Measurements from ENCODE around the gene CALR. TPM values are rescaled to one million over a fixed set of nuclear protein-coding genes. Genes with fewer than 3 reads are reported as not detected.
"Not testable (repeated sequence)": the region's sequence is repeated elsewhere in the genome, so short reads cannot be mapped to it uniquely, and the experiment has no call there.

The CALR gene
- 803 and 831 TPM in 2 replicates for total RNA-seq (2014; rRNA removed; shearing (Covaris generic))

GRCh38 chr19:12937927-12938778 is at the start of gene CALR:
CALR (plus strand) TSS chr19:12938609; CDS start chr19:12938680, 71 bp downstream.
- peak; percentile 98 for DNase-seq (ENCODE audit: low spot score)

GRCh38 chr19:12890299-12890786 is 48.1 kb upstream of the CALR start:
- DNase-seq (ENCODE audit: low spot score): not testable (repeated sequence)

- peak; percentile 95 for DNase-seq (ENCODE audit: low spot score)
Measured at GRCh38 chr19:12890787-12891552, 47.4 kb upstream of the CALR start, which contains the start of gene GCDH. GCDH (plus strand) TSS chr19:12891160; CDS start chr19:12891305, 145 bp downstream.

- no peak for DNase-seq (ENCODE audit: low spot score)
Measured at GRCh38 chr19:12891553-12892021, 46.8 kb upstream of the CALR start.

- no peak for DNase-seq (ENCODE audit: low spot score)
Measured at GRCh38 chr19:12893582-12893981, 44.8 kb upstream of the CALR start.

- DNase-seq (ENCODE audit: low spot score): no peak
Measured at GRCh38 chr19:12896460-12896859, 41.9 kb upstream of the CALR start.

- no peak for DNase-seq (ENCODE audit: low spot score)
Measured at GRCh38 chr19:12899891-12900518, 38.4 kb upstream of the CALR start.

GRCh38 chr19:12907166-12907565 is 31.2 kb upstream of the CALR start:
- no peak for DNase-seq (ENCODE audit: low spot score)

GRCh38 chr19:12912571-12912970 is 25.8 kb upstream of the CALR start:
- no peak for DNase-seq (ENCODE audit: low spot score)

GRCh38 chr19:12913011-12913561 is 25.3 kb upstream of the CALR start:
- no peak for DNase-seq (ENCODE audit: low spot score)

GRCh38 chr19:12913851-12914690 is 24.3 kb upstream of the CALR start:
- no peak for DNase-seq (ENCODE audit: low spot score)

GRCh38 chr19:12915860-12916259 is 22.5 kb upstream of the CALR start:
- DNase-seq (ENCODE audit: low spot score): not testable (repeated sequence)

- no peak for DNase-seq (ENCODE audit: low spot score)
Measured at GRCh38 chr19:12918253-12918652, 20.2 kb upstream of the CALR start.

- DNase-seq (ENCODE audit: low spot score): no peak
Measured at GRCh38 chr19:12921047-12921446, 17.4 kb upstream of the CALR start.

GRCh38 chr19:12922959-12923358 is 15.4 kb upstream of the CALR start:
- no peak for DNase-seq (ENCODE audit: low spot score)

- no peak for DNase-seq (ENCODE audit: low spot score)
Measured at GRCh38 chr19:12924621-12925310, 13.6 kb upstream of the CALR start.

GRCh38 chr19:12930002-12930645 is 8.3 kb upstream of the CALR start:
- DNase-seq (ENCODE audit: low spot score): no peak

- DNase-seq (ENCODE audit: low spot score): no peak
Measured at GRCh38 chr19:12932392-12933286, 5.8 kb upstream of the CALR start.

All from HT-29 (cell line).